ENCODE measurements around the gene MYL6B. TPM values are rescaled to one million over a fixed set of nuclear protein-coding genes. Genes with fewer than 3 reads are reported as not detected.
"Not testable (repeated sequence)": the region's sequence is repeated elsewhere in the genome, so short reads cannot be mapped to it uniquely, and the experiment has no call there.

MYL6B gene
- 76.0 and 139 TPM in 2 replicates for total RNA-seq (2014; rRNA removed; shearing (Covaris generic))

- peak; percentile 83 for DNase-seq (ENCODE audit: low spot score)
Measured at GRCh38 chr12:56152132-56152755, at the start of gene MYL6B. TSS of gene MYL6B (plus strand) at chr12:56152587. CDS start at chr12:56153919, 1,332 bp downstream.

- no peak for DNase-seq (ENCODE audit: low spot score)
Measured at GRCh38 chr12:56102683-56103065, 49.7 kb upstream of the MYL6B start.

- DNase-seq (ENCODE audit: low spot score): no peak
Measured at GRCh38 chr12:56103066-56103711, 49.2 kb upstream of the MYL6B start.

DNA sequence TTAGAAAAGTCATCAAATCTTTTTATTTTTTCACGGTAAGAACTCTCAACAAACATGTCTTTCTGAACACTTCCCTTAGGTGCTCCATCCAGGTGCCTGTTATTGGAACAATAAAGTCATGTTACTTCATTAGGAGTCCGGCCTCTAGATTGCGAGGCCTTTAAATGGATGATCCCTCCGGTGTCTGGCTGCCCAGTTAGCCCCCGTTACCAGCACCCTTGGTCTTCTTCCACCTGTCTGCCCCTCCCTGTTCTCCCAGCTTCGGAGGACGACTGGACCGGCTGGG is 48.6 kb upstream of the MYL6B start:
- no peak for DNase-seq (ENCODE audit: low spot score)

DNA sequence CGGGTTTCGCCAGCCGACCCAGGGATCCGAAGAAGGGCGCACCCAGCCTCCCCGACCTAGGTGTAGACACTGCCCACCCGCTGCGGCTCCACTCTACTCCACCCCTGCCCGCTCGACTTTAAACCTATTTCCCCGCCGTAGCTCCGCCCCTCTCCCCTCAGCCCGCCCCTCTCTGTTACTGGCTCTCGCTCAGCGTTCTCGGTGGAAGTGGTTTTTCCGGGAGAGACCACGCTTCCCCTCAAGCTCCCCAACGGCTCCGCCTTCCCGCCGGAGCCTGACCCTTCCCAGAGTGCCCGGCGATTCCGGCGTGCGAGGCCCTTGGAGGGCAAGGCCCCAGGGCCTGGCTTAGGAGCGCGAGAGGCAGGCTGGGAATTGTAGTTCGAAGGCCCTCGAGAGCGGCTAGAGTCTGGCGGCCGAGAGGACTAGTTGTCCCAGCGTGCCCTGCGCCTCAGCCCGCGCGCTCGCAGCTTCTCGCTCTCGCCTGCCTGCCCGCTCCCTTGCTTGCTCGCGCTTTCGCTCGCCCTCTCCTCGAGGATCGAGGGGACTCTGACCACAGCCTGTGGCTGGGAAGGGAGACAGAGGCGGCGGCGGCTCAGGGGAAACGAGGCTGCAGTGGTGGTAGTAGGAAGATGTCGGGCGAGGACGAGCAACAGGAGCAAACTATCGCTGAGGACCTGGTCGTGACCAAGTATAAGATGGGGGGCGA is 48.1 kb upstream of the MYL6B start, which contains the start of gene PA2G4:
TSS of gene PA2G4 (plus strand) at position 451 of the 706 bp plus-strand sequence. CDS start at position 630, 179 bp downstream.
- DNase-seq (ENCODE audit: low spot score): peak; percentile 96

DNA sequence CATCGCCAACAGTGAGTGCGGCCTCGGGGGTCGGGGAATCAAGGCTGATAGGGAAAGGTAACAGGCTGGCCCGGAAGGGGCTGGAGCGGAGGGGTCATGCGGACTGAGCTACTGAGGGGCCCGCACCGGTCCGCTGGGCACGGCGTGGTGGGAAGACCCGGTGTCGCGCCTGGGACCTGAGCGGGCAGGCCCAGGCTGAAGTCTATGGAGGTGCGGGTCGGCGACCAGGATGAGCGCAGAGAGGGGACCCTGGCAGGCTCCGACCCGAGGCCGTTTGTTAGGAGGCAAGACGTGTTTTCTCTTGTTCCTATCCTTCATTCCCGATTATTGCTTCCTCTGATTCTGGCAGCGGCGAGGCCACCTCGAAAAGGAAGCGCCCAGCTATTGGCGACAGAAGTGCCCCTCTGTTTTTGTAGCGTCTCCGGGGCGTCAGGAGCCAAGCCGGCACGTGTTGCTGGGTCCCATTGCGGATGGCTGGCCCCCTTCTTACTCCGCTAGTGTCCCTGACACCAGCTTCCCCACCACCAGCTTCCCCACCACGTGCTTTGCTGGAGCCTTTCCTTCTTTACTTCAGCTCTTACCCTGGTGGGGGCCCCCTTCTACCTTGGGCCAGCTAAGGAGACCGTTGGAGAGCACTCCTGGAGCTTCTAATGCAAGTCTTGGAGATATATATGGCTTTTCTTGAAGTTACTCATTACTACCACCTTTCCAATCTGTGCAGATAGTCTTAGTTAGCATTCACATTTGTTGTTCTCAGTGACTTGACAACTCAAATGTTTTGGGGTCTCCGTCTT is 47.4 kb upstream of the MYL6B start:
- no peak for DNase-seq (ENCODE audit: low spot score)

- DNase-seq (ENCODE audit: low spot score): no peak
Measured at GRCh38 chr12:56105609-56105902, 46.8 kb upstream of the MYL6B start.

- DNase-seq (ENCODE audit: low spot score): no peak
Measured at GRCh38 chr12:56107242-56107641, 45.1 kb upstream of the MYL6B start.

DNA sequence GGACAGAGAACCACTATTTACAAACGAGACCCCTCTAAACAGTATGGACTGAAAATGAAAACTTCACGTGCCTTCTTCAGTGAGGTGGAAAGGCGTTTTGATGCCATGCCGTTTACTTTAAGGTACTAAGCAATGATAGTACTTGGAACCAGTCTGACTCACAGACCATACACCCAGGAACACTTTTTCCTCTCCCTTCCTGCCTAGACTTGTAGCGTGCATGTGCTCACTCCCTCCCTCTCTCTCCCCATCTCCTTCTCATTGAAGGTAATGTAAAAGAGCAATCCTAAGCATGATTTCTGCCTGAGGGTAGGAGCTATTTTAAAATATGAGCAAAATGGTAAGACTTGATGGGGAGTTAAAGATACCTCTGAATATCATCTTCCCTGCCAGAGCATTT is 41.8 kb upstream of the MYL6B start:
- DNase-seq (ENCODE audit: low spot score): no peak

DNA sequence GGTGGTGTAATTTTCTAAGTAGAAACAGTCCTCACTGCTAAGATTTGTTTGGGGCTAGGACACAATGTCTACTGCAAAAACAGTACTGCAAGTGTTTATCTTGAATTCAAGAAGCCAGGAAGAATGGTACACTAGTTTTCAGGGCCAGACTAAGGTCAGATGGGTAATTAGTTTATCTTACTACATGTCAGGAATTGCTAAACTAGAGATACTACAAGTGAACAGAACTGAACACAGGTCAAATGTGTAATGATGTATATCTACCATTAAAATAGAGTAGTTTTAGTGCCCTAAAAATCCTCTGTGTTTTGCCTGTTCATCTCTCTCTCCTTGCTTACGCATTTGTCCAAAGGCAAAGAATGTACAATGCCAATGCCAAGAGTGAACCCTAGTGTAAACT is 38.3 kb upstream of the MYL6B start:
- DNase-seq (ENCODE audit: low spot score): no peak

DNA sequence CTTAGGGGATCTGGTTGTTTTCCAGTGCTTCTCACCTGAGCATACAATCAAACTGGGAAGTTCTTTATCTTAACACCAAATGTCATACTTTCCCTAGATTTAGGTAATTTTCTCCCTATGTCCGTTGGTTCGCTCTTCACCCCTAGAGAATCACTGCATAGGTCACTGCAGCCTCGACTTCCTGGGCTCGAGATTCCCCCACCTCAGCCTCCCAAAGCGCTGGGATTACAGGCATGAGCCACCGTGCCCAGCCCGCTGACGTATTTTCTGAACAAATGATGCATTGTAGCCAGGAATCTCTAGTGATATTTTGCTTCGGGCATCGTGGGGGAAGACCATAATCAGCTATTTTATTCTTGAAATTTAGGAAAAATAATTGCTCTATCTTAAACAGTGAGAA is 37.1 kb upstream of the MYL6B start:
- DNase-seq (ENCODE audit: low spot score): no peak

- DNase-seq (ENCODE audit: low spot score): peak; percentile 89
Measured at GRCh38 chr12:56116267-56117081, 35.9 kb upstream of the MYL6B start, which contains the start of gene RPL41. TSS of gene RPL41 (plus strand) at chr12:56116633.

DNA sequence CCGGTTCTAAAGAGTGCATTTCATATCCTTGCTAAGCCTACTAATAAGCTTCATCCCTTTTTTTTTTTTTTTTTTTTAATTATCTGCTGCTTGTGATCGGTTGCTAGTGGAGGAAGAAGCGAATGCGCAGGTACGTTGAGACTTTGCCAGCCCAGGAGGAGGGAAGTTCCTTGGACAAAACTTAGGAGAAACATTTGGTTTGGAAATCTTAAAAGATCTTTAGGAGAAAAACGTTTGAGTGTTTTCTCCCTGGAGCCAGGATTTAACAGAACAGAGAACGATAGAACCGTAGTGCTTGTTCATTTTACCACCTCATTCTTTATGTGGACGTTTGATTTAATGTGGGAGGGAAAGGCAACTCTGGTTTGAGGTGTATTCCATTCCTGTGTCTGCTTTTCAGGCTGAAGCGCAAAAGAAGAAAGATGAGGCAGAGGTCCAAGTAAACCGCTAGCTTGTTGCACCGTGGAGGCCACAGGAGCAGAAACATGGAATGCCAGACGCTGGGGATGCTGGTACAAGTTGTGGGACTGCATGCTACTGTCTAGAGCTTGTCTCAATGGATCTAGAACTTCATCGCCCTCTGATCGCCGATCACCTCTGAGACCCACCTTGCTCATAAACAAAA is 35.2 kb upstream of the MYL6B start:
- not testable (repeated sequence) for DNase-seq (ENCODE audit: low spot score)

- peak; percentile 98 for DNase-seq (ENCODE audit: low spot score)
Measured at GRCh38 chr12:56117778-56118687, 34.4 kb upstream of the MYL6B start, which contains the start of gene ZC3H10. TSS of gene ZC3H10 (plus strand) at chr12:56118266. CDS start at chr12:56120563, 2,297 bp downstream.

GRCh38 chr12:56118688-56119357 is 33.6 kb upstream of the MYL6B start:
- DNase-seq (ENCODE audit: low spot score): no peak

DNA sequence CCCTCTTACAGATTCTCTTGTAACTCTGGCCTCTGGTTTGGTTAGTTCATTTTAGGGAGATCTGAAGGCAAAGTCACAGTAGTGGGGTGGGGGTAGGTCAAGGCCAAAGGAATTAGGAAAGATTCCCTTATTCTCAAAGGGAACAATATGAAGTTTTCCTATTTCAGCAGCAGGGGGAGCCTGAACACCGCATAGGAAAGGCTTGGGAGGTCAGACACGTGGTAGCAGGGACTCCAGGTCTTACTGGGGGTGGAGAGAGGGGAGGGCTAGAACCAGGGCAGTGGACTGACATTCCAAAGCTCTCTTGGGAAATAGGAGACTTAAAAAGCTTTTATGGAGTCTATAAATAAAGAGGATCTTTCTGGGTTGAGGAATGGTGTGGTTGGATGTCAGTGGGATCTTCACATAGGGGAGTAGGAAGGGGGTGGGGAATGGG is 33.0 kb upstream of the MYL6B start:
- DNase-seq (ENCODE audit: low spot score): peak; percentile 89

DNA sequence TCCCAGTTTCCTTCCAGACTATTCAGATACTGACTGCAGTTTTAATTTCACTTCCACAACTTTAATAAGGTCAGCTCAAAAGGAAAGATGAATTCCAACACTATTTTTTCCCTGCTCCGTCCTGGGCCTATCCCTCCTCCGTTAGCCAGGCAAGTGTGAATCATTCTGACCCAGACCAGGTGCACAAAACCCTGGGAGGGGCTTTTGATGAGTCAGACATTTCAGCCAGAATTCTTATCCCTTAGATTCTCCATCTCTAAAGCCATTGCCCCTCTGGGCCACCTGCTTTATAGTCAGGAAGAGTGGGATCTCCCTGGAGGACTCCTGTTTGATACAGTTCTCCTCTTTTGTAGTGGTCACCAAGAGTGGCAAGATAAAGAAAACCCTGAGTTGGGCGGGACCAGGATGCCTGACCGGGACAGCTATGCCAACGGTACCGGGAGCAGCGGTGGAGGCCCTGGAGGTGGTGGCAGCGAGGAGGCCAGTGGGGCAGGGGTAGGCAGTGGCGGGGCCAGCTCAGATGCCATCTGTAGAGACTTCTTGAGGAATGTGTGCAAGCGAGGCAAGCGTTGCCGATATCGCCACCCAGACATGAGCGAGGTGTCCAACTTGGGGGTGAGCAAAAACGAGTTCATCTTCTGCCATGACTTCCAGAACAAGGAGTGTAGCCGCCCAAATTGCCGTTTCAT is 32.1 kb upstream of the MYL6B start:
- peak; percentile 72 for DNase-seq (ENCODE audit: low spot score)

DNA sequence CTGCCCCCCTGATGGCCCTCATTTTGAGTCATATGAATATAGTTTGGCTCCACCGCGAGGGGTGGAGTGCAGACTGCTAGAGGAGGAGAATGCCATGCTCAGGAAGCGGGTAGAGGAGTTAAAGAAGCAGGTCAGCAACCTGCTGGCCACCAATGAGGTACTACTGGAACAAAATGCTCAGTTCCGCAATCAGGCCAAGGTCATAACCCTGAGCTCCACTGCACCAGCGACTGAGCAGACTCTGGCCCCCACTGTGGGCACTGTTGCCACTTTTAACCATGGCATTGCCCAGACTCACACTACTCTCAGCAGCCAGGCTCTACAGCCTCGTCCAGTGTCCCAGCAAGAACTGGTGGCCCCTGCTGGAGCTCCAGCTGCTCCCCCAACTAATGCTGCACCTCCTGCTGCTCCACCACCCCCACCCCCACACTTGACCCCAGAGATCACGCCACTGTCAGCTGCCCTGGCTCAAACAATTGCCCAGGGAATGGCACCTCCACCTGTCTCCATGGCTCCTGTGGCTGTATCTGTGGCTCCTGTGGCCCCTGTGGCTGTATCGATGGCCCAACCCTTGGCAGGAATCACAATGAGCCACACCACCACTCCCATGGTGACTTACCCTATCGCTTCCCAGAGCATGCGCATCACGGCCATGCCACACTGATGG is 31.1 kb upstream of the MYL6B start:
- DNase-seq (ENCODE audit: low spot score): no peak

All from A172 (cell line).